ENCODE results near the gene RPS21. TPM values are rescaled to one million over a fixed set of nuclear protein-coding genes. Genes with fewer than 3 reads are reported as not detected.

Gene RPS21
- total and polyA plus RNA-seq, 9 of the 15 experiments (the other 6 are each of a cell fraction or from before 2014, with no cell fraction given), result 1,380 to 5,647 (median 3,091) TPM

DNA sequence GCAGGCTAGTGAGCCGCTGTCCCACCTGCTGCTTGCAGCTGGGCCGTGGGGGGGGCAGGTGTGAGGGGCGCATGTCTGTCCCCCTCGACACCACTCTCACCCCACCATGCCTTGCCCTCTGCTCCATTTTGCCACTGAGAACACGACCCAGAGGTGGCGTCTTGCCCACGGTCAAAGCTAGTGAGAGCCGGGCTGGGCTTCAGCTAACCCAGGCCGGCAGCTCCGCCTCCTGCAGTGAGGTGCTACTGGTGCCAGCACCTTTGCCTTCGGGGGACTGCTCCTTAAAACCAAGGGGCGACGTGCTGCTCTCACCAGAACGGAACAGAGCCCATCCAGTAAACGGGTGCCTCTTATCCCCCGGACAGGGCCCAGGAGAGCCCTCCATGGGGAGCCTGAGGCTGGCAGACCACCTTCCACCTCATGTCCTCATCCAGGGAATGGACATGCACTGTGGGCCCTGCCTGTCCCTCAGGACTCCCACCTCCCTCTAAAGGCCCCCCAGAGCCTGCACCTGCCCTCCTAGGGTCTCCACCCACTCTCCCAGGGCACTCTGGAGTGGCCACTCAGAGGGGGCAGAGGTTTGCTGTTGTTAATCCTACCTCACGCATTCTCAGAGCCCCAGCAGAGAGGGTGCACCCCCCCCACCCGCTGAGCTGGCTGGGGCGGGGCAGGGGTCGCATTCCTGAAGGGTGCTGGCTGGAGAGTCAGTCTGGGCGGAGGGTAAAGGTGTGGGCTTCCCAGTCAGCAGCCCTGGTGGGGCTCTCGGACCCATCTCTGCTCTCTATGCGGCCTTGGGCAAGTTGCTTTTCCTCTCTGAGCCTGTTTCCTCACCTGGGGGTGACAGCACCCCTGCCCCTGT lies 37.6 kb downstream of the RPS21 start (continued):
- TF ChIP-seq, protein P1, sequence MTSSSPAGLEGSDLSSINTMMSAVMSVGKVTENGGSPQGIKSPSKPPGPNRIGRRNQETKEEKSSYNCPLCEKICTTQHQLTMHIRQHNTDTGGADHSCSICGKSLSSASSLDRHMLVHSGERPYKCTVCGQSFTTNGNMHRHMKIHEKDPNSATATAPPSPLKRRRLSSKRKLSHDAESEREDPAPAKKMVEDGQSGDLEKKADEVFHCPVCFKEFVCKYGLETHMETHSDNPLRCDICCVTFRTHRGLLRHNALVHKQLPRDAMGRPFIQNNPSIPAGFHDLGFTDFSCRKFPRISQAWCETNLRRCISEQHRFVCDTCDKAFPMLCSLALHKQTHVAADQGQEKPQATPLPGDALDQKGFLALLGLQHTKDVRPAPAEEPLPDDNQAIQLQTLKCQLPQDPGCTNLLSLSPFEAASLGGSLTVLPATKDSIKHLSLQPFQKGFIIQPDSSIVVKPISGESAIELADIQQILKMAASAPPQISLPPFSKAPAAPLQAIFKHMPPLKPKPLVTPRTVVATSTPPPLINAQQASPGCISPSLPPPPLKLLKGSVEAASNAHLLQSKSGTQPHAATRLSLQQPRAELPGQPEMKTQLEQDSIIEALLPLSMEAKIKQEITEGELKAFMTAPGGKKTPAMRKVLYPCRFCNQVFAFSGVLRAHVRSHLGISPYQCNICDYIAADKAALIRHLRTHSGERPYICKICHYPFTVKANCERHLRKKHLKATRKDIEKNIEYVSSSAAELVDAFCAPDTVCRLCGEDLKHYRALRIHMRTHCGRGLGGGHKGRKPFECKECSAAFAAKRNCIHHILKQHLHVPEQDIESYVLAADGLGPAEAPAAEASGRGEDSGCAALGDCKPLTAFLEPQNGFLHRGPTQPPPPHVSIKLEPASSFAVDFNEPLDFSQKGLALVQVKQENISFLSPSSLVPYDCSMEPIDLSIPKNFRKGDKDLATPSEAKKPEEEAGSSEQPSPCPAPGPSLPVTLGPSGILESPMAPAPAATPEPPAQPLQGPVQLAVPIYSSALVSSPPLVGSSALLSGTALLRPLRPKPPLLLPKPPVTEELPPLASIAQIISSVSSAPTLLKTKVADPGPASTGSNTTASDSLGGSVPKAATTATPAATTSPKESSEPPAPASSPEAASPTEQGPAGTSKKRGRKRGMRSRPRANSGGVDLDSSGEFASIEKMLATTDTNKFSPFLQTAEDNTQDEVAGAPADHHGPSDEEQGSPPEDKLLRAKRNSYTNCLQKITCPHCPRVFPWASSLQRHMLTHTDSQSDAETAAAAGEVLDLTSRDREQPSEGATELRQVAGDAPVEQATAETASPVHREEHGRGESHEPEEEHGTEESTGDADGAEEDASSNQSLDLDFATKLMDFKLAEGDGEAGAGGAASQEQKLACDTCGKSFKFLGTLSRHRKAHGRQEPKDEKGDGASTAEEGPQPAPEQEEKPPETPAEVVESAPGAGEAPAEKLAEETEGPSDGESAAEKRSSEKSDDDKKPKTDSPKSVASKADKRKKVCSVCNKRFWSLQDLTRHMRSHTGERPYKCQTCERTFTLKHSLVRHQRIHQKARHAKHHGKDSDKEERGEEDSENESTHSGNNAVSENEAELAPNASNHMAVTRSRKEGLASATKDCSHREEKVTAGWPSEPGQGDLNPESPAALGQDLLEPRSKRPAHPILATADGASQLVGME (CRISPR knock-in tag; IDR thresholded peaks at IDR 0.05), result no peak
- TF ChIP-seq SMAD4 (CRISPR knock-in tag; conservative IDR thresholded peaks at IDR 0.05) (no peak), FOXJ3 (CRISPR knock-in tag; IDR thresholded peaks at IDR 0.05) (no peak), HNRNPK (IDR thresholded peaks at IDR 0.05; ENCODE audit: low read depth, low read length, poor library complexity, severe bottlenecking) (no peak), ZNF232 (CRISPR knock-in tag; IDR thresholded peaks at IDR 0.05) (no peak), ZNF175 (CRISPR knock-in tag; IDR thresholded peaks at IDR 0.05; ENCODE audit: low read depth) (no peak), TCF7 (IDR thresholded peaks at IDR 0.05; ENCODE audit: borderline replicate concordance) (no peak), SNIP1 (IDR thresholded peaks at IDR 0.05; ENCODE audit: low read depth) (no peak), HOXB6 (CRISPR knock-in tag; IDR thresholded peaks at IDR 0.05; ENCODE audit: borderline replicate concordance) (no peak), ZNF644 (tag; IDR thresholded peaks at IDR 0.05; ENCODE audit: low read depth) (no peak)
- TF ChIP-seq, protein P2, sequence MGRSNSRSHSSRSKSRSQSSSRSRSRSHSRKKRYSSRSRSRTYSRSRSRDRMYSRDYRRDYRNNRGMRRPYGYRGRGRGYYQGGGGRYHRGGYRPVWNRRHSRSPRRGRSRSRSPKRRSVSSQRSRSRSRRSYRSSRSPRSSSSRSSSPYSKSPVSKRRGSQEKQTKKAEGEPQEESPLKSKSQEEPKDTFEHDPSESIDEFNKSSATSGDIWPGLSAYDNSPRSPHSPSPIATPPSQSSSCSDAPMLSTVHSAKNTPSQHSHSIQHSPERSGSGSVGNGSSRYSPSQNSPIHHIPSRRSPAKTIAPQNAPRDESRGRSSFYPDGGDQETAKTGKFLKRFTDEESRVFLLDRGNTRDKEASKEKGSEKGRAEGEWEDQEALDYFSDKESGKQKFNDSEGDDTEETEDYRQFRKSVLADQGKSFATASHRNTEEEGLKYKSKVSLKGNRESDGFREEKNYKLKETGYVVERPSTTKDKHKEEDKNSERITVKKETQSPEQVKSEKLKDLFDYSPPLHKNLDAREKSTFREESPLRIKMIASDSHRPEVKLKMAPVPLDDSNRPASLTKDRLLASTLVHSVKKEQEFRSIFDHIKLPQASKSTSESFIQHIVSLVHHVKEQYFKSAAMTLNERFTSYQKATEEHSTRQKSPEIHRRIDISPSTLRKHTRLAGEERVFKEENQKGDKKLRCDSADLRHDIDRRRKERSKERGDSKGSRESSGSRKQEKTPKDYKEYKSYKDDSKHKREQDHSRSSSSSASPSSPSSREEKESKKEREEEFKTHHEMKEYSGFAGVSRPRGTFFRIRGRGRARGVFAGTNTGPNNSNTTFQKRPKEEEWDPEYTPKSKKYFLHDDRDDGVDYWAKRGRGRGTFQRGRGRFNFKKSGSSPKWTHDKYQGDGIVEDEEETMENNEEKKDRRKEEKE (IDR thresholded peaks at IDR 0.05; ENCODE audit: borderline replicate concordance in 1 of 2, control insufficient read depth in 1 of 2, low read depth in 2 of 2, low read length in 1 of 2), result no peak
- TF ChIP-seq, protein P3, sequence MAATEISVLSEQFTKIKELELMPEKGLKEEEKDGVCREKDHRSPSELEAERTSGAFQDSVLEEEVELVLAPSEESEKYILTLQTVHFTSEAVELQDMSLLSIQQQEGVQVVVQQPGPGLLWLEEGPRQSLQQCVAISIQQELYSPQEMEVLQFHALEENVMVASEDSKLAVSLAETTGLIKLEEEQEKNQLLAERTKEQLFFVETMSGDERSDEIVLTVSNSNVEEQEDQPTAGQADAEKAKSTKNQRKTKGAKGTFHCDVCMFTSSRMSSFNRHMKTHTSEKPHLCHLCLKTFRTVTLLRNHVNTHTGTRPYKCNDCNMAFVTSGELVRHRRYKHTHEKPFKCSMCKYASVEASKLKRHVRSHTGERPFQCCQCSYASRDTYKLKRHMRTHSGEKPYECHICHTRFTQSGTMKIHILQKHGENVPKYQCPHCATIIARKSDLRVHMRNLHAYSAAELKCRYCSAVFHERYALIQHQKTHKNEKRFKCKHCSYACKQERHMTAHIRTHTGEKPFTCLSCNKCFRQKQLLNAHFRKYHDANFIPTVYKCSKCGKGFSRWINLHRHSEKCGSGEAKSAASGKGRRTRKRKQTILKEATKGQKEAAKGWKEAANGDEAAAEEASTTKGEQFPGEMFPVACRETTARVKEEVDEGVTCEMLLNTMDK (IDR thresholded peaks at IDR 0.05; ENCODE audit: borderline replicate concordance, insufficient read depth, low read depth, low read length, poor library complexity, severe bottlenecking), result no peak
- TF ChIP-seq, protein P4, sequence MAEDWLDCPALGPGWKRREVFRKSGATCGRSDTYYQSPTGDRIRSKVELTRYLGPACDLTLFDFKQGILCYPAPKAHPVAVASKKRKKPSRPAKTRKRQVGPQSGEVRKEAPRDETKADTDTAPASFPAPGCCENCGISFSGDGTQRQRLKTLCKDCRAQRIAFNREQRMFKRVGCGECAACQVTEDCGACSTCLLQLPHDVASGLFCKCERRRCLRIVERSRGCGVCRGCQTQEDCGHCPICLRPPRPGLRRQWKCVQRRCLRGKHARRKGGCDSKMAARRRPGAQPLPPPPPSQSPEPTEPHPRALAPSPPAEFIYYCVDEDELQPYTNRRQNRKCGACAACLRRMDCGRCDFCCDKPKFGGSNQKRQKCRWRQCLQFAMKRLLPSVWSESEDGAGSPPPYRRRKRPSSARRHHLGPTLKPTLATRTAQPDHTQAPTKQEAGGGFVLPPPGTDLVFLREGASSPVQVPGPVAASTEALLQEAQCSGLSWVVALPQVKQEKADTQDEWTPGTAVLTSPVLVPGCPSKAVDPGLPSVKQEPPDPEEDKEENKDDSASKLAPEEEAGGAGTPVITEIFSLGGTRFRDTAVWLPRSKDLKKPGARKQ (CRISPR knock-in tag; IDR thresholded peaks at IDR 0.05), result no peak
